HepG2 (cell line): ENCODE results near the gene ZNF691. TPM values are rescaled to one million over a fixed set of nuclear protein-coding genes. Genes with fewer than 3 reads are reported as not detected.

ENCODE experiments used
- ARHGAP35 ChIP-seq: sonication (generic); formaldehyde crosslinking; IDR thresholded peaks from 2 replicates; pipeline ENCODE4 v1.9.0; 2022; ENCODE audit warnings: mild to moderate bottlenecking, inconsistent platforms, moderate library complexity, missing genetic modification reagents, borderline replicate concordance
- CCDC6 ChIP-seq: sonication (generic); formaldehyde crosslinking; IDR thresholded peaks from 2 replicates; pipeline ENCODE4 v1.8.1; 2022; ENCODE audit warnings: mild to moderate bottlenecking, missing genetic modification reagents, moderate library complexity
- DMAP1 ChIP-seq: IDR thresholded peaks from 2 replicates; pipeline ENCODE4 v1.6.1; 2016
- HHEX ChIP-seq: IDR thresholded peaks from 2 replicates; pipeline ENCODE4 v1.6.1; 2016; ENCODE audit warnings: control low read depth
- KDM2A ChIP-seq: sonication (generic); formaldehyde crosslinking; IDR thresholded peaks from 2 replicates; pipeline ENCODE4 v1.4.0; 2020; ENCODE audit warnings: low read depth, missing genetic modification reagents, borderline replicate concordance
- LRRFIP1 ChIP-seq: sonication (generic); formaldehyde crosslinking; conservative IDR thresholded peaks from 2 replicates; pipeline ENCODE4 v1.4.0; 2020; ENCODE audit warnings: missing genetic modification reagents
- MIER2 ChIP-seq: IDR thresholded peaks from 2 replicates; pipeline ENCODE4 v1.6.1; 2016; ENCODE audit warnings: missing biosample characterization, missing genetic modification reagents
- NFIC ChIP-seq: IDR thresholded peaks from 2 replicates; pipeline ENCODE4 v1.6.1; 2012; ENCODE audit warnings: mild to moderate bottlenecking, low read length, inconsistent platforms
- NONO ChIP-seq, 2 experiments: fragments of 450-650 bp in 1 of 2; sonication (generic) in 1 of 2; formaldehyde crosslinking in 1 of 2; IDR thresholded peaks in 1 of 2; conservative IDR thresholded peaks in 1 of 2; 2 replicates each; pipeline versions ENCODE4 v1.6.1 to v1.8.0; 2017 to 2022; ENCODE audit warnings: mild to moderate bottlenecking in 1 of 2, missing genetic modification reagents in 1 of 2, moderate library complexity in 1 of 2
- SCMH1 ChIP-seq: sonication (generic); formaldehyde crosslinking; IDR thresholded peaks from 2 replicates; pipeline ENCODE4 v1.9.0; 2021; ENCODE audit warnings: missing genetic modification reagents, mild to moderate bottlenecking, borderline replicate concordance
- SMC3 ChIP-seq: IDR thresholded peaks from 2 replicates; pipeline ENCODE4 v1.6.1; 2011; ENCODE audit warnings: low read length, improper control_type of control experiment
- STAG1 ChIP-seq: sonication (generic); formaldehyde crosslinking; IDR thresholded peaks from 2 replicates; pipeline ENCODE4 v1.4.0; 2020; ENCODE audit warnings: missing genetic modification reagents
- THAP11 ChIP-seq: IDR thresholded peaks from 2 replicates; pipeline ENCODE4 v1.6.1; 2016; ENCODE audit warnings: missing biosample characterization, missing genetic modification reagents
- UBTF ChIP-seq: sonication (generic); formaldehyde crosslinking; IDR thresholded peaks from 2 replicates; pipeline ENCODE4 v1.4.0; 2020; ENCODE audit warnings: mild to moderate bottlenecking, missing genetic modification reagents
- ZBTB2 ChIP-seq: sonication (generic); formaldehyde crosslinking; IDR thresholded peaks from 2 replicates; pipeline ENCODE4 v1.8.0; 2022; ENCODE audit warnings: low read depth, missing genetic modification reagents
- ZFP36L2 ChIP-seq: sonication (generic); formaldehyde crosslinking; IDR thresholded peaks from 2 replicates; pipeline ENCODE4 v1.4.0; 2020; ENCODE audit warnings: missing genetic modification reagents
- ZNF20 ChIP-seq: sonication (generic); formaldehyde crosslinking; IDR thresholded peaks from 2 replicates; pipeline ENCODE4 v1.4.0; 2020; ENCODE audit warnings: mild to moderate bottlenecking, moderate library complexity, missing genetic modification reagents
- ZNF235 ChIP-seq: sonication (generic); formaldehyde crosslinking; IDR thresholded peaks from 2 replicates; pipeline ENCODE4 v1.8.1; 2023; ENCODE audit warnings: mild to moderate bottlenecking, missing genetic modification reagents, borderline replicate concordance
- ZNF329 ChIP-seq: sonication (generic); formaldehyde crosslinking; IDR thresholded peaks from 2 replicates; pipeline ENCODE4 v1.9.0; 2021; ENCODE audit warnings: low read depth, mild to moderate bottlenecking, missing genetic modification reagents
- ZNF33B ChIP-seq: sonication (generic); formaldehyde crosslinking; IDR thresholded peaks from 2 replicates; pipeline ENCODE4 v1.5.1; 2020; ENCODE audit warnings: mild to moderate bottlenecking, missing genetic modification reagents
- ZNF709 ChIP-seq: sonication (generic); formaldehyde crosslinking; IDR thresholded peaks from 2 replicates; pipeline ENCODE4 v1.5.0; 2020; ENCODE audit warnings: mild to moderate bottlenecking, missing genetic modification reagents
- polyA plus RNA-seq, 8 experiments: library from polyadenylated mRNA; depleted of rRNA in 3 of 8; stranded (reverse) in 7 of 8; unstranded in 1 of 8; fragments of >200 nt; fragmentation: Illumina TruSeq in 4 of 8; extraction: Trizol in 4 of 8; gene quantifications; 2 replicates each; pipeline versions ENCODE4 v1.2.1 to v1.2.3, GENCODE V29; 2011 to 2016; ENCODE audit warnings: low read depth in 4 of 8, missing spikeins in 1 of 8, mixed read lengths in 1 of 8; ENCODE audit not compliant: insufficient read depth in 1 of 8
- total RNA-seq, 5 experiments: library from RNA; depleted of rRNA; stranded (reverse); fragments of >200 nt; fragmentation: Illumina TruSeq; extraction: Trizol; gene quantifications; 2 replicates each; pipeline ENCODE4 v1.2.3, GENCODE V29; 2016; ENCODE audit warnings: low read depth in 1 of 5

Gene ZNF691
- total and polyA plus RNA-seq, 2 of the 13 experiments (the other 11 are each of a cell fraction or from before 2014, with no cell fraction given), result 7.6 to 7.8 TPM

- peak; percentile 42; the same call in 1 of the 2 replicates for TF ChIP-seq KDM2A (CRISPR knock-in tag)
- TF ChIP-seq NONO (IDR thresholded peaks at IDR 0.05), result no peak
- TF ChIP-seq NONO (CRISPR knock-in tag; conservative IDR thresholded peaks at IDR 0.05), result peak; percentile 69
- TF ChIP-seq MIER2 (CRISPR knock-in tag), result no peak; the same call in 1 of the 2 replicates
- TF ChIP-seq NFIC, result no peak
- no peak for TF ChIP-seq ZNF33B (CRISPR knock-in tag)
- TF ChIP-seq ARHGAP35, result no peak
- TF ChIP-seq ZNF709 (CRISPR knock-in tag), result no peak; the same call in 1 of the 2 replicates
- TF ChIP-seq LRRFIP1, result no peak
- TF ChIP-seq UBTF (CRISPR knock-in tag), result peak; percentile 81
- peak; percentile 58; the same call in 1 of the 2 replicates for TF ChIP-seq ZBTB2 (CRISPR knock-in tag)
- TF ChIP-seq ZNF235 (CRISPR knock-in tag), result 0 out of 2 replicates have a peak, but pooled peaks have one; percentile 21
- no peak for TF ChIP-seq CCDC6 (CRISPR knock-in tag)
- no peak for TF ChIP-seq ZFP36L2 (CRISPR knock-in tag)
- peak; percentile 60; the same call in 1 of the 2 replicates for TF ChIP-seq THAP11
- no peak for TF ChIP-seq SMC3
- TF ChIP-seq DMAP1 (CRISPR knock-in tag), result peak; percentile 80
- TF ChIP-seq HHEX (CRISPR knock-in tag), result no peak
- no peak for TF ChIP-seq ZNF20 (CRISPR knock-in tag)
- TF ChIP-seq ZNF329 (CRISPR knock-in tag), result no peak
- TF ChIP-seq STAG1 (CRISPR knock-in tag), result 0 out of 2 replicates have a peak, but pooled peaks have one; percentile 19
- TF ChIP-seq SCMH1 (CRISPR knock-in tag), result no peak
Measured at GRCh38 chr1:42816585-42817439, 29.6 kb upstream of the ZNF691 start, which contains the start of the genes ERMAP and SVBP (continued).
